Naive B cell (primary cell): ENCODE results near the gene PLAGL2. TPM values are rescaled to one million over a fixed set of nuclear protein-coding genes. Genes with fewer than 3 reads are reported as not detected.

ENCODE experiments used
- ATAC-seq, 2 donors: fragments of 150-1000 bp; cut with Tn5 transposase; 2 replicates each; pipeline ENCODE4 v1.10.0; 2021; ENCODE audit warnings: low read depth in 2 of 2, mild to moderate bottlenecking in 2 of 2, moderate library complexity in 2 of 2
- DNase-seq: peaks from one replicate; pipeline ENCODE4 v3.0.0; 2022
- H3K27ac Mint-ChIP-seq, 6 donors: one replicate each; pipeline ENCODE4 v1.8.0; 2020 to 2022; ENCODE audit warnings: mild to moderate bottlenecking in 6 of 6, mixed read lengths in 6 of 6, moderate library complexity in 5 of 6, inconsistent platforms in 2 of 6
- H3K27me3 Mint-ChIP-seq, 3 donors: one replicate each; pipeline ENCODE4 v1.8.0; 2021 to 2022; ENCODE audit warnings: mixed read lengths in 3 of 3, mild to moderate bottlenecking in 1 of 3
- H3K36me3 Mint-ChIP-seq, 2 donors: one replicate each; pipeline ENCODE4 v1.8.0; 2020 to 2022; ENCODE audit warnings: mixed read lengths in 2 of 2, inconsistent platforms in 1 of 2, mild to moderate bottlenecking in 1 of 2
- H3K4me1 Mint-ChIP-seq, 3 donors: one replicate each; pipeline ENCODE4 v1.8.0; 2020 to 2022; ENCODE audit warnings: mixed read lengths in 3 of 3, inconsistent platforms in 1 of 3, mild to moderate bottlenecking in 1 of 3, moderate library complexity in 1 of 3
- H3K4me3 Mint-ChIP-seq, 8 donors: one replicate each; pipeline ENCODE4 v1.8.0; 2020 to 2022; ENCODE audit warnings: mild to moderate bottlenecking in 8 of 8, mixed read lengths in 8 of 8, moderate library complexity in 8 of 8, inconsistent platforms in 2 of 8
- H3K9me3 Mint-ChIP-seq, 7 donors: one replicate each; pipeline ENCODE4 v1.8.0; 2020 to 2022; ENCODE audit warnings: mixed read lengths in 7 of 7, mild to moderate bottlenecking in 5 of 7, inconsistent platforms in 2 of 7, moderate library complexity in 1 of 7
- polyA plus RNA-seq, 6 donors: library from polyadenylated mRNA; unstranded; fragments of 300-500 nt; fragmentation: Illumina TruSeq; gene quantifications; one replicate each; pipeline ENCODE4 v1.2.3, GENCODE V29; 2021; ENCODE audit warnings: low read depth in 6 of 6

The PLAGL2 gene
- polyA plus RNA-seq, 6 donors from 2014 or later: 3.1 to 6.8 (median 3.9) TPM

DNA sequence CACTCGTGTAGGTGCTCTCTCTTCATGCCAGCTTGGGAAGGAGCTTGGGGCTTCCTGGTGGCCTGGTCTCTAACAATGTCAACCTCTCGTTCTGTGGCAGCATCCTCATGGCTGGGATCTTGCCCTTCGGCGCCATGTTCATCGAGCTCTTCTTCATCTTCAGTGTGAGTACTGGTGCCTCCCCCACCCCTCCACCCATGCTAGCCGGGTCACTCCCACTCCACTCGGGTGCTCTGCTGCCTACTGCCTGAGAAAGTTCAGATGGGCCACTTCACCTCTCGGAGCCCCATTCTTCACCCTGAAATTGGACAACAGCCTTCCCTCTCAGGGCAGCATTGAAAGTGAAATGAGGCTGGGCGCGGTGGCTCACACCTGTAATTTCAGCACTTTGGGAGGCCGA is 49.2 kb downstream of the PLAGL2 start:
- H3K9me3 Mint-ChIP-seq: no peaks in the 10 kb centered on the region
- peaks cover 0 to 6% (median 2%) of the 10 kb centered on the region in 3 donors for H3K4me1 Mint-ChIP-seq
- peaks cover 22 to 26% of the 10 kb centered on the region in 2 donors for H3K36me3 Mint-ChIP-seq
- H3K27ac Mint-ChIP-seq: peak overlapping the region in 1 of 6 donors; percentile 70
- H3K4me3 Mint-ChIP-seq: no peak overlapping the region
- ATAC-seq (no peak), DNase-seq (no peak)
- H3K27me3 Mint-ChIP-seq: no peaks in the 10 kb centered on the region

DNA sequence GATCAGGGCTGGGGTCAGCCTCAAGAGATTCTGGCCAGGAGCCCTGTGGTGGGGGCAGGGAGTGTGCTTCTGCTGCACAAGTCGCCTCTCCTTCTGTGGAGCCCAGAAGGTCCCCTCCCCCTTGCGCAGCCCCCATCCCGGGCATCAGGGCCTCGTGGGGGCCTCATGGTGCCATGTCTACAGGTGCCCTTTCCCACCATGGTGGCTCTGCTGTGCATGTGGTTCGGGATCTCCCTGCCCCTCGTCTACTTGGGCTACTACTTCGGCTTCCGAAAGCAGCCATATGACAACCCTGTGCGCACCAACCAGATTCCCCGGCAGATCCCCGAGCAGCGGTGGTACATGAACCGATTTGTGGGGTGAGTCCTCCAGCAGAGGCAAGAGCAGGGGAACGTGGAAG is 49.9 kb downstream of the PLAGL2 start:
- ATAC-seq: no peak
- Mint-ChIP-seq H3K27ac (peak overlapping the region in 1 of 6 donors; percentile 32), H3K27me3 (no peaks in the 10 kb centered on the region), H3K4me3 (no peak overlapping the region), H3K4me1 (peaks cover 0 to 6% (median 2%) of the 10 kb centered on the region in 3 donors), H3K9me3 (no peaks in the 10 kb centered on the region), H3K36me3 (peaks cover 20 to 27% of the 10 kb centered on the region in 2 donors)
- no peak for DNase-seq

DNA sequence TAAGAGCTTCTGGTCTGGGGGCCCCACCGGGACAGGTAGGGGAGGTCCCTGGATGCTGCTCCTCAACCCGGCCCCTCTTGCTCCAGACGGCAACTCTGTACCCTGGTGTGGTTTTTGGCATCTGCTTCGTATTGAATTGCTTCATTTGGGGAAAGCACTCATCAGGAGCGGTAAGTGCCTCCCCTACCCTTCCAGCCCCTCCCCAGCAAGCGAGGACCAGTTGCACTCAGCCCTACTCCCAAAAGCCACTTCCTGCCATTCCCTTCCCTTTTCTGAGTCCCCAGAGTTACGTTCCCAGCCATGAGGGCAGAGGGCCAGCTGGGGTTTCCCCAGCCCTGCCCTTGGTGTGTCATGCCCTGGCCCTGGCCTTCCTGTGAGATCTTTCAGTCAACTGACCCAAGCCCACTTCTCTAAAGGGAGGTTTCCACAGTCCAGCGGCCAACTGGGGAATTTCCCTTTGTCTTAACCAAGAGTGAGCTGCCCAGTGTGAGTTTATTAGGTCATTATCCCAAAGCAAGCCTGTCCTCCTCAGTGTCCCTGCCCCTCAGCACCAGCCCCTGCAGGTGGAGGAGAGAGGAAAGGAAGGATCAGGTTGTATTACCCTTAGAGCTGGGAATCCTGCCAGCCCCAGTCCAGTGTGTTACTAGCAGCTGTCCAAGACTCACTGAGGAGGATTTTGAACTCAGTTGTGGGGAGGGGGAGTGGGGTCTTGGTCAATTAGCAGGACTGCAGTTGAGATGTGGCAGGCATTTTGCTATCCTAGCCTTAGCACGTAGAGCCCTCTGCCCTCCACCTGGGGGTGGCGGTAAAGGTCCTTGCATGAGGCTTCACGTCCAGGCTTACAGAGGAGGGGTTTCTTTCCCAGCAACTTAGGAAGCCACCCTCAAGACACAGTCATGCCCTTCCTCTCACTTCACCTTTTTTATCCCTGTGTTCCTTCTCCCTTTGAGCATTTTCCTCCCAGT is 52.2 kb downstream of the PLAGL2 start:
- H3K9me3 Mint-ChIP-seq: no peaks in the 10 kb centered on the region
- peak overlapping the region in 3 of 6 donors; percentile 47 to 87 (median 49) for H3K27ac Mint-ChIP-seq

GRCh38 chr20:32153771-32154170 is 53.8 kb downstream of the PLAGL2 start:
- DNase-seq (no peak), ATAC-seq (no peak)
- Mint-ChIP-seq H3K9me3 (no peaks in the 10 kb centered on the region), H3K4me3 (no peak overlapping the region), H3K27me3 (no peaks in the 10 kb centered on the region), H3K27ac (peak overlapping the region in 1 of 6 donors; percentile 56), H3K36me3 (peaks cover 4 to 18% of the 10 kb centered on the region in 2 donors), H3K4me1 (peaks cover 0 to 6% (median 2%) of the 10 kb centered on the region in 3 donors)

More for the DNA sequence above, 52.2 kb downstream of the PLAGL2 start:
- no peak overlapping the region for H3K4me3 Mint-ChIP-seq
- H3K27me3 Mint-ChIP-seq: no peaks in the 10 kb centered on the region
- peaks cover 0 to 6% (median 2%) of the 10 kb centered on the region in 3 donors for H3K4me1 Mint-ChIP-seq
- peaks cover 4 to 18% of the 10 kb centered on the region in 2 donors for H3K36me3 Mint-ChIP-seq
- no peak for ATAC-seq
- no peak for DNase-seq

DNA sequence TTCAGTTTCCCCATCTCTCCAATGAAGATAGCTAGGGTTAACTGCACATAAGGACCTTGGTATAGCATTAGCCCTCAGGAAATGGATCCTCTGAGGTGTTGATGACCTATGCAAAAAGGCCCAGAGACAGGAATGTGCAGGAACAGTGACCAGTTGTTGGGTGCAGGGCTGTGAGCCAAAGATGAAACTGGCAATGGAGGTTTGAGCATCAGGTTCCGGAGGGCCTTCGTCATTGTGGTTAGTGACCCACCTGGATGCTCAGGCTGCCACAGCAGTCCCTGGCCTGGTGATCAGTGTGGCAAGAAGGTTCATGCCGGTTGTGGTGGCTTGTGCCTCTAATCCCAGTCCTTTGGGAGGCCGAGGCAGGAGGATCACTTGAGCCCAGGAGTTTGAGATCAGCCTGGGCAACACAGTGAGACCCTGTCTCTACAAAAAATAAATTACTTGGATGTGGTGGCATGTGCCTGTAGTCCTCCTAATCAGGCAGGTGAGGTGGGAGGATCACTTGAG is 54.3 kb downstream of the PLAGL2 start:
- H3K36me3 Mint-ChIP-seq: peaks cover 4 to 18% of the 10 kb centered on the region in 2 donors
- ATAC-seq (no peak), DNase-seq (no peak)
- H3K27ac Mint-ChIP-seq: no peak overlapping the region
- peaks cover 0 to 6% (median 2%) of the 10 kb centered on the region in 3 donors for H3K4me1 Mint-ChIP-seq
- H3K9me3 Mint-ChIP-seq: no peaks in the 10 kb centered on the region
- H3K27me3 Mint-ChIP-seq: no peaks in the 10 kb centered on the region
- no peak overlapping the region for H3K4me3 Mint-ChIP-seq

GRCh38 chr20:32152421-32153155 is 55.0 kb downstream of the PLAGL2 start:
- peaks cover 0 to 17% of the 10 kb centered on the region in 2 donors for H3K36me3 Mint-ChIP-seq
- ATAC-seq: no peak
- no peaks in the 10 kb centered on the region for H3K9me3 Mint-ChIP-seq
- no peak for DNase-seq
- H3K4me3 Mint-ChIP-seq: peak overlapping the region in 1 of 8 donors; percentile 25
- no peaks in the 10 kb centered on the region for H3K27me3 Mint-ChIP-seq
- peaks cover 0 to 6% (median 2%) of the 10 kb centered on the region in 3 donors for H3K4me1 Mint-ChIP-seq
- peak overlapping the region in 1 of 6 donors; percentile 86 for H3K27ac Mint-ChIP-seq

DNA sequence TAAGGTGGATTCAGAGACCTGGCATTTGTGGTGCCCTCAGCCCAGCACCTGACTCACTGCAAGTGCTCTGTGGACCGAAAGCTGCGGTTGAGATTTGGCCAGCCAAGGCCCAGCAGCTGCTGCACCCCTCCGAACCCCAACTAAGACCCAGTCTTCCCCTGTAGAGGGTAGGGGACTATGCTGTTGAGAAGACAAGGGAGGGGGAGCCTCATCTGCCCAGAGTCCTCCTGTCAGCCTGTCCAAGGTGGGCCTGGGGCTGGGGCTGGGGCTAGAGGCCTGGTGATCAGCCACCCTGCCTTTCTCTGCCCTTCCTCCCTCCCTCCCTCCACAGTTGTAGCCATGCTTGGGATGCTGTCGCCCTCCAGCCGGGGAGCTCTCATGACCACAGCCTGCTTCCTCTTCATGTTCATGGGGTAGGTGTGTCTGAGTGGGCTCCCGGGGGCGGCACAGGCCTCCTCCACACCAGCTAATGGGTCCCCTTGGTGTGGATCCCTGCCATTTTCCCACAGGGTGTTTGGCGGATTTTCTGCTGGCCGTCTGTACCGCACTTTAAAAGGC is 57.2 kb downstream of the PLAGL2 start:
- DNase-seq (no peak), ATAC-seq (no peak)
- Mint-ChIP-seq H3K27me3 (no peaks in the 10 kb centered on the region), H3K27ac (no peak overlapping the region), H3K36me3 (peaks cover 0 to 23% of the 10 kb centered on the region in 2 donors), H3K4me1 (peaks cover 0 to 4% (median 2%) of the 10 kb centered on the region in 3 donors), H3K4me3 (no peak overlapping the region), H3K9me3 (no peaks in the 10 kb centered on the region)

DNA sequence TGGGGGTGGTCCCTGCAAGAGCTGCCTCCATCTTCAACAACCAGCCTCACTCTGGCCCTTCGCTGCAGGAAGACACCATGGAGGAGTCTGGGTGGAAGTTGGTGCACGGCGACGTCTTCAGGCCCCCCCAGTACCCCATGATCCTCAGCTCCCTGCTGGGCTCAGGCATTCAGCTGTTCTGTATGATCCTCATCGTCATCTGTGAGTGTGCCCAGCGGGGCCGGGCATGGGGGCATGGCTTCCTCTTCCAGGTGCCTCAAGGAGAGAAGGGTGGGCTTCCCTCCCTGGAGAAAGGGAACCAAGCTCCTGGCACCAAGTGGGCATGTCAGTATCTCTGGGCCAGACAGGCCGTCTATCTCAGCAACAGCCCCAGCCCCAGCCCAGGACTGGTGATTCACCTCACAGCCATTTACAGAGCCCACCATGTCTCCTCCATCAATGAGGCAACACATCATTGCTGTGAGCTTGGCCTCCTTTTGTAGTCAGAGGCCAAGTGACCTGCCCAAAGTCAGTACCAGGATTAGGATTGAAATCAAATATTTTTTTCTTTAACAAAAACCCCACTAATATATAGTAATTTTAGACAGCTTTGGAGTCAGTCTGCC is 57.9 kb downstream of the PLAGL2 start:
- ATAC-seq: no peak
- no peak overlapping the region for H3K27ac Mint-ChIP-seq
- H3K4me1 Mint-ChIP-seq: no peaks in the 10 kb centered on the region
- peaks cover 0 to 26% of the 10 kb centered on the region in 2 donors for H3K36me3 Mint-ChIP-seq
- no peak for DNase-seq
- peak overlapping the region in 1 of 8 donors; percentile 42 for H3K4me3 Mint-ChIP-seq
- no peaks in the 10 kb centered on the region for H3K9me3 Mint-ChIP-seq
- no peaks in the 10 kb centered on the region for H3K27me3 Mint-ChIP-seq

DNA sequence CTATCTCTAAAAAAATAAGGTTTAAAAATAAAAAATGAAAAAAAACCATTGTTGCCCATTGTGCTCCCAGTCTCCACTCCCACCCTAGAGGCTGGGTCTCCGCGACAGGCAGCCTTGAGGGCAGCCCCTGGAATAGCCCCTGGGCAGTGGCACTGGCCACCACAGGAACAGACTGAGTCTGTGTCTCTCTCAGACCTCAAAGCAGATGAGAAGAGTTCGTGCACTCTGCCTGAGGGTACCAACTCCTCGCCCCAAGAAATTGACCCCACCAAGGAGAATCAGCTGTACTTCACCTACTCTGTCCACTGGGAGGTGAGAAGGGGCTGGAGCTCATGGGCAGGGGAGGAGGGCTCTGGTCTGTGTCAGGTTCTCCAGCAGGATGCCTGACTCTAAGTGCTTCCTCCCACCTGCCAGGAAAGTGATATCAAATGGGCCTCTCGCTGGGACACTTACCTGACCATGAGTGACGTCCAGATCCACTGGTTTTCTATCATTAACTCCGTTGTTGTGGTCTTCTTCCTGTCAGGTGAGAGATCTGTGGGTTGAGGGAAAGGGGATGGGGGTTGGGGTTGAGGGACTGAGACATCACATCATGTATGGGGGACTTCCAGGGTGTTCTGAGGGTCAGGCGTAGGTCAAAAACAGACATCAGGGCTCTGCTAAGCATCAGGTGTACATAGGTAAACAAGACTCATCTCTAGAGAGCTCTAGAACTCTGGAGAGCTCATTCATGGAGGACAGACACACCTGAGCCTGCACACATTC is 62.5 kb downstream of the PLAGL2 start:
- H3K36me3 Mint-ChIP-seq: peaks cover 24 to 36% of the 10 kb centered on the region in 2 donors
- DNase-seq (no peak), ATAC-seq (no peak)
- no peaks in the 10 kb centered on the region for H3K27me3 Mint-ChIP-seq
- H3K9me3 Mint-ChIP-seq: no peaks in the 10 kb centered on the region
- H3K27ac Mint-ChIP-seq: peak overlapping the region in 2 of 6 donors; percentile 34 to 56
- H3K4me1 Mint-ChIP-seq: peaks cover 0 to 6% (median 0%) of the 10 kb centered on the region in 3 donors
- H3K4me3 Mint-ChIP-seq: no peak overlapping the region

DNA sequence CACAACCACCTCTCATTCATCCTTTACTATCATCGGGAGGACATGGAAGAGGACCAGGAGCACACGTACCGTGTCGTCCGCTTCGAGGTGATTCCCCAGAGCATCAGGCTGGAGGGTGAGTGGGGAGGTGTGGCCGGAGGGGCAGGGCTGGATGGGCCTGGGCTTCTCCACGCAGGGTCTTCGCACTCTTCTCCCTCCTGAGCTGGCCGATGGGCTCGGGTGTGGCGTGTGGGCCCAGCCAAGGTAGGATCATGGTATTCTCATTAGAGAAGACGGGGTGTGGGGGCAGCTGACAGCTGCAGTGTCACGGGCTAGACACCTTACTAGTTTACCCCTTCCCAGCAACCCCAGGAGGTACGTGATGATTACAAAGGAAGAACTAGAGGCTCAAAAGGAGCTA is 64.6 kb downstream of the PLAGL2 start:
- Mint-ChIP-seq H3K27ac (no peak overlapping the region), H3K9me3 (no peaks in the 10 kb centered on the region), H3K36me3 (peaks cover 39 to 50% of the 10 kb centered on the region in 2 donors), H3K27me3 (no peaks in the 10 kb centered on the region), H3K4me1 (peaks cover 8 to 12% (median 8%) of the 10 kb centered on the region in 3 donors), H3K4me3 (no peak overlapping the region)
- DNase-seq (no peak), ATAC-seq (no peak)
